Spleen (tissue), 11 donors: ENCODE measurements around the gene DEPDC1B. TPM values are rescaled to one million over a fixed set of nuclear protein-coding genes. Genes with fewer than 3 reads are reported as not detected.

Source experiments
- DNase-seq: peaks from one replicate; pipeline ENCODE4 v3.0.0-alpha.2; 2020
- H3K27ac ChIP-seq, 8 donors: fragments of 200-600 bp; sonication (generic) in 7 of 8; 1 replicate in 4 of 8; 2 replicates in 4 of 8; pipeline versions ENCODE4 v1.5.0 to v1.8.0; 2016 to 2021; ENCODE audit warnings: inconsistent platforms in 4 of 8, mild to moderate bottlenecking in 4 of 8, moderate library complexity in 1 of 8
- H3K27me3 ChIP-seq, 7 donors: fragments of 200-600 bp; sonication (generic) in 6 of 7; replicated peaks in 1 of 7; 1 replicate in 4 of 7; 2 replicates in 3 of 7; pipeline versions ENCODE4 v1.5.0 to v1.8.0; 2016 to 2021; ENCODE audit warnings: inconsistent platforms in 3 of 7, mild to moderate bottlenecking in 1 of 7
- H3K36me3 ChIP-seq, 6 donors: fragments of 200-600 bp; sonication (generic) in 5 of 6; 1 replicate in 4 of 6; 2 replicates in 2 of 6; pipeline versions ENCODE4 v1.5.0 to v1.8.0; 2016 to 2021; ENCODE audit warnings: inconsistent platforms in 2 of 6
- H3K4me1 ChIP-seq, 6 donors: fragments of 200-600 bp; sonication (generic) in 5 of 6; 1 replicate in 3 of 6; 2 replicates in 3 of 6; pipeline versions ENCODE4 v1.5.0 to v1.8.0; 2016 to 2021; ENCODE audit warnings: inconsistent platforms in 3 of 6
- H3K4me3 ChIP-seq, 8 donors: fragments of 200-600 bp; sonication (generic) in 7 of 8; 1 replicate in 4 of 8; 2 replicates in 4 of 8; pipeline versions ENCODE4 v1.5.0 to v1.8.0; 2016 to 2021; ENCODE audit warnings: inconsistent platforms in 4 of 8, mild to moderate bottlenecking in 4 of 8, moderate library complexity in 2 of 8
- H3K9me3 ChIP-seq, 8 donors: fragments of 200-600 bp; sonication (generic) in 7 of 8; 1 replicate in 4 of 8; 2 replicates in 4 of 8; pipeline versions ENCODE4 v1.5.0 to v1.8.0; 2016 to 2021; ENCODE audit warnings: inconsistent platforms in 4 of 8
- CTCF ChIP-seq, 11 experiments: fragments of 200-600 bp in 7 of 11; fragments of 450-650 bp in 4 of 11; sonication (generic) in 4 of 11; IDR thresholded peaks in 8 of 11; conservative IDR thresholded peaks in 3 of 11; 1 replicate in 7 of 11; 2 replicates in 4 of 11; pipeline versions ENCODE4 v1.4.0 to v1.8.0; 2016 to 2021; ENCODE audit warnings: antibody characterized with exemption in 11 of 11, inconsistent platforms in 4 of 11, mild to moderate bottlenecking in 1 of 11
- POLR2A ChIP-seq, 3 donors: fragments of 450-650 bp; IDR thresholded peaks; one replicate each; pipeline ENCODE4 v1.5.1; 2017; ENCODE audit warnings: antibody characterized with exemption in 3 of 3, mild to moderate bottlenecking in 1 of 3
- POLR2AphosphoS5 ChIP-seq, 3 donors: sonication (generic); formaldehyde crosslinking; IDR thresholded peaks; one replicate each; pipeline ENCODE4 v1.5.1; 2017; ENCODE audit warnings: antibody characterized with exemption in 3 of 3
- WGBS, 5 donors: extraction: QIAGEN DNeasy Blood & Tissue Kit in 3 of 5; methylation state at CpG; one replicate each; pipeline versions ENCODE4 v1.1.5 to v1.1.7; 2013 to 2018; 5-methylcytosine and 5-hydroxymethylcytosine counted together
- intact Hi-C: fragments of 100-400 bp; cut with DNase I; formaldehyde crosslinking; loops from one replicate; pipeline ENCODE4 v1.15.0; 2023; ENCODE audit warnings: low total_unique reads
- polyA plus RNA-seq, 3 donors: library from polyadenylated mRNA; stranded (reverse); fragments of 200-250 nt; gene quantifications; one replicate each; pipeline ENCODE4 v1.2.1, GENCODE V29; 2013
- total RNA-seq, 7 donors: library from RNA; depleted of rRNA in 3 of 7; stranded (reverse); fragments of >200 nt in 3 of 7; fragmentation: NEBNext Ultra II Directional in 4 of 7; extraction: Animal tissue kit (Norgen Biotek cat#: 25700) in 4 of 7; gene quantifications; one replicate each; pipeline versions ENCODE4 v1.1.0 to v1.2.1, GENCODE V29; 2016 to 2021
- donor health status: healthy with polysubstance abuse.
- donor health status: DM: no; HTN: no; CAD: no; lungs with moderate emphysema.
- donor health status: DM: no; HTN: no; CAD: no.
- donor health status: Bipolar disorder and iron deficiency.
- donor health status: healthy.
- donor health status: DM: no; HTN: no; CAD: no.
- donor health status: DM: yes; HTN: yes; CAD: no.

DEPDC1B gene
- total and polyA plus RNA-seq, 10 donors = 0.63 to 5.6 (median 2.4) TPM

GRCh38 chr5:60701321-60701968, 1.5 kb upstream of the DEPDC1B start:
- Histone ChIP-seq H3K9me3 (no peaks in the 10 kb centered on the region), H3K27ac (no peak overlapping the region), H3K4me3 (no peak overlapping the region), H3K36me3 (no peaks in the 10 kb centered on the region), H3K27me3 (no peaks in the 10 kb centered on the region), H3K4me1 (peaks cover 0 to 23% (median 19%) of the 10 kb centered on the region in 6 donors)
- intact Hi-C loops = no loop called here
- TF ChIP-seq POLR2AphosphoS5 (IDR thresholded peaks at IDR 0.05) = no peak
- TF ChIP-seq CTCF (IDR thresholded peaks at IDR 0.05 in 8 of 11, conservative IDR thresholded peaks at IDR 0.05 in 3 of 11) = no peak
- no peak for TF ChIP-seq POLR2A (IDR thresholded peaks at IDR 0.05)
- WGBS, 5 donors = 52 to 62% (median 58%) methylated on average over 8 of the region's 8 CpGs
- no peak for DNase-seq

- Histone ChIP-seq H3K27ac (peak overlapping the region in 7 of 8 donors; percentile 11 to 86 (median 75)), H3K9me3 (no peaks in the 10 kb centered on the region), H3K4me3 (peak overlapping the region; percentile 65 to 94 (median 84)), H3K27me3 (no peaks in the 10 kb centered on the region), H3K36me3 (no peaks in the 10 kb centered on the region), H3K4me1 (peaks cover 0 to 23% (median 19%) of the 10 kb centered on the region in 6 donors)
- TF ChIP-seq CTCF (IDR thresholded peaks at IDR 0.05 in 8 of 11, conservative IDR thresholded peaks at IDR 0.05 in 3 of 11) (no peak), POLR2AphosphoS5 (IDR thresholded peaks at IDR 0.05) (no peak), POLR2A (IDR thresholded peaks at IDR 0.05) (no peak)
- intact Hi-C loops = no loop called here
- DNase-seq = no peak
- 0 to 1% (median 0%) methylated on average over 15 to 16 of the region's 16 CpGs for WGBS, 5 donors
These were observed 421 bp upstream of the DEPDC1B start for GRCh38 chr5:60700416-60700757.

- intact Hi-C loops = no loop called here
- H3K27me3 ChIP-seq = no peaks in the 10 kb centered on the region
- no peak for DNase-seq
- peak overlapping the region in 4 of 8 donors; percentile 75 to 86 (median 80) for H3K27ac ChIP-seq
- TF ChIP-seq POLR2A (IDR thresholded peaks at IDR 0.05) (no peak), POLR2AphosphoS5 (IDR thresholded peaks at IDR 0.05) (no peak), CTCF (IDR thresholded peaks at IDR 0.05 in 8 of 11, conservative IDR thresholded peaks at IDR 0.05 in 3 of 11) (no peak)
- 0 to 1% (median 0%) methylated on average over 9 of the region's 9 CpGs for WGBS, 5 donors
- peaks cover 0 to 23% (median 19%) of the 10 kb centered on the region in 6 donors for H3K4me1 ChIP-seq
- H3K9me3 ChIP-seq = no peaks in the 10 kb centered on the region
- peak overlapping the region; percentile 65 to 94 (median 84) for H3K4me3 ChIP-seq
- no peaks in the 10 kb centered on the region for H3K36me3 ChIP-seq
These were observed 718 bp downstream of the DEPDC1B start for GRCh38 chr5:60699288-60699608.

GRCh38 chr5:60698336-60698735, 1.6 kb downstream of the DEPDC1B start:
- no peak for TF ChIP-seq CTCF (IDR thresholded peaks at IDR 0.05 in 8 of 11, conservative IDR thresholded peaks at IDR 0.05 in 3 of 11)
- no peak for TF ChIP-seq POLR2AphosphoS5 (IDR thresholded peaks at IDR 0.05)
- no peak for TF ChIP-seq POLR2A (IDR thresholded peaks at IDR 0.05)
- WGBS, 5 donors = 90 to 96% (median 93%) methylated on average over 7 of the region's 7 CpGs
- H3K4me3 ChIP-seq = no peak overlapping the region
- H3K4me1 ChIP-seq = peaks cover 0 to 23% (median 19%) of the 10 kb centered on the region in 6 donors
- H3K9me3 ChIP-seq = no peaks in the 10 kb centered on the region
- intact Hi-C loops = no loop called here
- no peak overlapping the region for H3K27ac ChIP-seq
- H3K27me3 ChIP-seq = no peaks in the 10 kb centered on the region
- H3K36me3 ChIP-seq = no peaks in the 10 kb centered on the region
- no peak for DNase-seq
